ENCODE data around the gene GOLGA1.
"Not testable (repeated sequence)": the region's sequence is repeated elsewhere in the genome, so short reads cannot be mapped to it uniquely, and the experiment has no call there.

GOLGA1 gene

DNA sequence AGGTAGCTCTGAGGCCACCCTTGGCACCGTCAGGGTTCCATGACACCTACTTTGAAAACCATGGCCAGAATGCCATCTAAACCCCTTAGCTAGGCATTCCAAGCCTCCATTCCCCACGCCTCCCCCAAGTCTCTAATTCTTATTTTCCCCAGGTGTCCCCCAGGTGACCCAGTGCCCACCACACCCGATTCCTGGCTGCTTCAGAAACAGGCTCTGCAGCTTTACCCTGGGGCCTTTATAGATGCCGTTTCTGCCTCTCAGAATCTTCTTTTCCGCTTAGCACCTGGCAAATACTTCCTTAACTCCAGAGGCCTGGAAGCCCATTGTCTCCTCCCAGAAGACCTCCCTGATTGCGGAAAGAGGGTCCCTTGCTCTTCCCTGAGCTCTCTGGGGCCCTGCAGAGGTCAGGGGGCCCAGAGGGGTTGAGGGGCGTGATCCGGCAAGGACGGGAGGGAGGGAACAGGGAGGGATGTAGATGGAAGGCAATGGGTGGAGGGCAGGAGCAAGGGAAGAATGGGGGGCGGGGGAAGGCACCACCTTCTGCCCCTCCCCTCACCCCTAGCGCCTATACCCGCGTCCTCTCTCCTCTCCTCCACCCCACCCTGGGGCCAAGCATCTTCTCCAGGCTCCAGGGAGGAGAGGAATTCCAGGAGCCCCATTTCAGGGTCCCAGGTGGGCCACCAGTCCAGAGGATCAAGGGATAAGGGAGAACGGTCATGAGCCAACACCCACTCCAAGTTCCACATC, 99.6 kb downstream of the GOLGA1 start:
- no peak overlapping the region for H3K4me3 ChIP-seq (ENCODE audit: insufficient read depth, low read depth, low read length, poor library complexity, severe bottlenecking)
- no peak overlapping the region for H3K27ac ChIP-seq (ENCODE audit: insufficient read depth, low read length, poor library complexity, severe bottlenecking)
- H3K36me3 ChIP-seq (ENCODE audit: control insufficient read depth, insufficient read depth, low read length) = no peaks in the 10 kb centered on the region
- no peaks in the 10 kb centered on the region for H3K4me1 ChIP-seq (ENCODE audit: control insufficient read depth, insufficient read depth, low read length, poor library complexity, severe bottlenecking)
- no peaks in the 10 kb centered on the region for H3K9me3 ChIP-seq (ENCODE audit: control insufficient read depth, low read length)
- DNase-seq = no peak
- no peaks in the 10 kb centered on the region for H3K27me3 ChIP-seq (replicated peaks; ENCODE audit: control insufficient read depth, insufficient read depth, low read length, poor library complexity, severe bottlenecking)

DNA sequence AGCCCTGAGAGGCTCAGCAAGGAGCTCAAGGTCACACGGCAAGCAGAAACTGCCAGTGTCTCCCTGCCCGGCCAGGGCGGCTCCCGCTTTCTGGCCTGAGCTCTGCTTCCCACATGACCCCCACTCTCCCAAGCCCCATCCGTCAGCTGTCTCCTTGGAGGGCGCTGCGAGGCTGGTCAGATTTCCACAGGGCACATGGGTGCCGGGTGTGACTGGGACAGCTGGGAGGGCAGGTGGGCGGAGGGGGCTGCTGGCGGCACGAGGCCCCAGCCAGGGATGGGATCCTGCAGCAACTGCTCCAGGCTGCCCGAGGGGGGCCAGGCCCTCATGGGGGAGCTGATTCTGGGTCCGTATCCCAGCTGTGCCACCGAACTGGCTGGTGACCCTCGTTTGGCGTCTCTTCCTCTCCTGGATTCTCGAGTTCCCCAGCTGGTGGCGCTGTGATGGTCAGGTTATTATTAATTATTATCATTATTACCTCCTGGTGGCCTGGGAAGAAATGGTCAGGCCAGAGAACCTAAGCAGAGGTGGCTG, 100.5 kb downstream of the GOLGA1 start:
- H3K4me1 ChIP-seq (ENCODE audit: control insufficient read depth, insufficient read depth, low read length, poor library complexity, severe bottlenecking) = no peaks in the 10 kb centered on the region
- H3K9me3 ChIP-seq (ENCODE audit: control insufficient read depth, low read length) = no peaks in the 10 kb centered on the region
- no peak overlapping the region for H3K27ac ChIP-seq (ENCODE audit: insufficient read depth, low read length, poor library complexity, severe bottlenecking)
- no peaks in the 10 kb centered on the region for H3K27me3 ChIP-seq (replicated peaks; ENCODE audit: control insufficient read depth, insufficient read depth, low read length, poor library complexity, severe bottlenecking)
- H3K36me3 ChIP-seq (ENCODE audit: control insufficient read depth, insufficient read depth, low read length) = no peaks in the 10 kb centered on the region
- no peak overlapping the region for H3K4me3 ChIP-seq (ENCODE audit: insufficient read depth, low read depth, low read length, poor library complexity, severe bottlenecking)
- DNase-seq = no peak

DNA sequence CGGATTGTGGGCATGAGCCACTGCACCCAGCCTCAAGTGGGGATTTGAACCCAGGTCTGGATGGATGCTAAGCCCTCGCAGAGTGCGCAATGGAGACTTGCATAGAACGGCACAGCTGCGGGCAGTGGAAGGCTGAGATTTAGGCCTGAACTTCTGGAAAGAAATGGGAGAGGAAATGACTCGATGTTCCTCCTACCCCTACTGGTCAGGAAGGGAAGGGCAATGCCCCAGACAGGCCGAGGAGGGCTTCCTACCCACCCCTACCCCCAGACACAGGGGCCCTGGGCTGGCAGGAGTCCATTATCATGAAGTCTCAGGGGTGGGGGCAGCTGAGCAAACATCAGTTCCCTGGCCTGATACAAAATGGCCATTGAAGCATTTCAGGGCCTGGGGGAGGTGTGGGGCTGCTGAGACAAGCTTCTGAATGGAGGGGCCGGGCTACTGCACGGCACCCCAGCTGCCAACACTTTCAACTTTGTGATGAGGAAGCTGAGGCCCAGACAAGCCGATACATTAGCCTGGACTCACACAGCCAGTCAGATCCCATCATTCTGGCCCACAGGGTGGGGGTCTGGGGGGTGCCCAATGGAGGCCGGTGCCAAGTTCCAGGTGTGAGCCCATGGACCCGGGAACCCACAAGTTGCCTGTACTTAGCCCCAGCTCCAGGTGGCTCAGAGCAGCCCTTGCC, 101.1 kb downstream of the GOLGA1 start:
- H3K4me1 ChIP-seq (ENCODE audit: control insufficient read depth, insufficient read depth, low read length, poor library complexity, severe bottlenecking) = no peaks in the 10 kb centered on the region
- H3K27me3 ChIP-seq (replicated peaks; ENCODE audit: control insufficient read depth, insufficient read depth, low read length, poor library complexity, severe bottlenecking) = no peaks in the 10 kb centered on the region
- no peaks in the 10 kb centered on the region for H3K36me3 ChIP-seq (ENCODE audit: control insufficient read depth, insufficient read depth, low read length)
- H3K4me3 ChIP-seq (ENCODE audit: insufficient read depth, low read depth, low read length, poor library complexity, severe bottlenecking) = no peak overlapping the region
- no peak for DNase-seq
- H3K9me3 ChIP-seq (ENCODE audit: control insufficient read depth, low read length) = no peaks in the 10 kb centered on the region
- no peak overlapping the region for H3K27ac ChIP-seq (ENCODE audit: insufficient read depth, low read length, poor library complexity, severe bottlenecking)

DNA sequence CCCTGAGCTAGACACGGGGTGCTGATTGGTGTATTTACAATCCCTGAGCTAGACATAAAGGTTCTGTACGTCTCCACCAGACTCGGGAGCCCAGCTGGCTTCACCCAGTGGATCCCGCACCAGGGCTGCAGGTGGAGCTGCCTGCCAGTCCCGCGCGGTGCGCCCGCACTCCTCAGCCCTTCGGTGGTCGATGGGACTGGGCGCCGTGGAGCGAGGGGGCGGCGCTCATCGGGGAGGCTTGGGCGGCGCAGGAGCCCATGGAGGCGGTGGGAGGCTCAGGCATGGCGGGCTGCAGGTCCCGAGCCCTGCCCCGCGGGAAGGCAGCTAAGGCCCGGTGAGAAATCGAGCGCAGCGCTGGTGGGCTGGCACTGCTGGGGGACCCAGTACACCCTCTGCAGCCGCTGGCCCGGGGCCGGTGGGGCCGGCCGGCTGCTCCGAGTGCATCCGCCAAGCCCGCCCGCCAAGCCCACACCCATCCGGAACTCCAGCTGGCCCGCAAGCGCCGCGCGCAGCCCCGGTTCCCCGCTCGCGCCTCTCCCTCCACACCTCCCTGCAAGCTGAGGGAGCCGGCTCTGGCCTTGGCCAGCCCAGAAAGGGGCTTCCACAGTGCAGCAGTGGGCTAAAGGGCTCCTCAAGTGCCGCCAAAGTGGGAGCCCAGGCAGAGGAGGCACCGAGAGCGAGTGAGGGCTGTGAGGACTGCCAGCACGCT, 102.2 kb downstream of the GOLGA1 start:
- H3K27me3 ChIP-seq (replicated peaks; ENCODE audit: control insufficient read depth, insufficient read depth, low read length, poor library complexity, severe bottlenecking); H3K9me3 ChIP-seq (ENCODE audit: control insufficient read depth, low read length); H3K4me1 ChIP-seq (ENCODE audit: control insufficient read depth, insufficient read depth, low read length, poor library complexity, severe bottlenecking); H3K4me3 ChIP-seq (ENCODE audit: insufficient read depth, low read depth, low read length, poor library complexity, severe bottlenecking); DNase-seq; H3K36me3 ChIP-seq (ENCODE audit: control insufficient read depth, insufficient read depth, low read length); H3K27ac ChIP-seq (ENCODE audit: insufficient read depth, low read length, poor library complexity, severe bottlenecking): not testable (repeated sequence)

DNA sequence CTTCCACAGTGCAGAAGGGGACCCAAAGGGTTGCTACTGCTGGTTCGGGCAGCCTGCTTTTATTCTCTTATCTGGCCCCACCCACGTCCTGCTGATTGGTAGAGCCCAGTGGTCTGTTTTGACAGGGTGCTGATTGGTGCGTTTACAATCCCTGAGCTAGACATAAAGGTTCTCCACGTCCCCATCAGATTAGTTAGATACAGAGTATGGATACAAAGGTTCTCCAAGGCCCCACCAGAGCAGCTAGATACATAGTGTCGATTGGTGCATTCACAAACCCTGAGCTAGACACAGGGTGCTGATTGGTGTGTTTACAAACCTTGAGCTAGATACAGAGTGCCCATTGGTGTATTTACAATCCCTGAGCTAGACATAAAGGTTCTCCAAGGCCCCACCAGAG, 102.8 kb downstream of the GOLGA1 start:
- H3K4me1 ChIP-seq (ENCODE audit: control insufficient read depth, insufficient read depth, low read length, poor library complexity, severe bottlenecking); DNase-seq; H3K4me3 ChIP-seq (ENCODE audit: insufficient read depth, low read depth, low read length, poor library complexity, severe bottlenecking); H3K27ac ChIP-seq (ENCODE audit: insufficient read depth, low read length, poor library complexity, severe bottlenecking); H3K27me3 ChIP-seq (replicated peaks; ENCODE audit: control insufficient read depth, insufficient read depth, low read length, poor library complexity, severe bottlenecking); H3K9me3 ChIP-seq (ENCODE audit: control insufficient read depth, low read length); H3K36me3 ChIP-seq (ENCODE audit: control insufficient read depth, insufficient read depth, low read length): not testable (repeated sequence)

DNA sequence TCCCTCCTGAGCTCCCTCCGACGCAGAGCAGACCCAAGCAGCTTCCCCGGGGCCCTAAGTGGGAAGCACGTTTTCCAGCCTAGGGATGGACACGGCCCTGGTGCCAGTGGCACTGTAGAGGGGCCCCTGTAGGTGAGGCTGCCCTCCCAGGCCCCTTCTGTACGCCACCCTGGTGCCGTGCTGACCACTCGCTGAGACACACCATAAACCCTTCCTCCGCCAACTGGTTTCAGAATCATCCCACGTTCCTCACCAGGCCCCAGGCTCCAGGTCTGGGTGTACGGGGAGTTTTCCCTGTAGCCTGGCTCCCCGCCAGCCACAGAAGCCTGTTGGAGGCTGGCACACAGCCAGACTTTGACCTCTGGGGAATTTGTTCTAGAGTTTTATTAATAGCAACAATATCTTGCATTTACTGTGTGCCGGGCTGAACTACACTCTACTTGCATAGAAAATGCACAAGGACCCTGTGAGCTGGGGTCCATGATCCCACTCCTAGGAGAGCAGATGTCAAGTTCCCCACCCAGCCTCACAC, 105.8 kb downstream of the GOLGA1 start:
- Histone ChIP-seq H3K4me1 (ENCODE audit: control insufficient read depth, insufficient read depth, low read length, poor library complexity, severe bottlenecking) (no peaks in the 10 kb centered on the region), H3K27ac (ENCODE audit: insufficient read depth, low read length, poor library complexity, severe bottlenecking) (no peak overlapping the region), H3K9me3 (ENCODE audit: control insufficient read depth, low read length) (no peaks in the 10 kb centered on the region), H3K27me3 (replicated peaks; ENCODE audit: control insufficient read depth, insufficient read depth, low read length, poor library complexity, severe bottlenecking) (no peaks in the 10 kb centered on the region), H3K36me3 (ENCODE audit: control insufficient read depth, insufficient read depth, low read length) (no peaks in the 10 kb centered on the region), H3K4me3 (ENCODE audit: insufficient read depth, low read depth, low read length, poor library complexity, severe bottlenecking) (no peak overlapping the region)
- DNase-seq = no peak

DNA sequence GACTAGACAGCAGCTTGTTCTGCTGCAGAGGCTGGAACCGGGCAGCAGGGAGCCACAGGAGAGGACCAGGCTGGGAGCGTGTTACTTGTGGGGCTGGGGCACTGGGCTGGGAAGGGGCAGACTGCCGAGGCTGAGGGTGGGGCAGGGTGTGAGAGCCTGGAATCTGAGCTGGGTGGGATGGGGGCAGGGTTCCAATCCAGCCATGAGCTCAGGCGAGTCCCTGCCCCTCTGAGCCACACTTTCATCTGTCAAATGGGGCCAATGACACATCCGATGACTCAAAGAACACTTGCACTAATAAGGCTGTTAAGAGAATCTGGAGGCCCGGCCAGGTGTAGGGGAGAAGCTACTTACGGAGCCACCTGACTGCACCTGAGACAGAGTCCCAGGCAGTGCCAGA, 106.3 kb downstream of the GOLGA1 start:
- no peaks in the 10 kb centered on the region for H3K27me3 ChIP-seq (replicated peaks; ENCODE audit: control insufficient read depth, insufficient read depth, low read length, poor library complexity, severe bottlenecking)
- H3K9me3 ChIP-seq (ENCODE audit: control insufficient read depth, low read length) = no peaks in the 10 kb centered on the region
- H3K4me1 ChIP-seq (ENCODE audit: control insufficient read depth, insufficient read depth, low read length, poor library complexity, severe bottlenecking) = no peaks in the 10 kb centered on the region
- no peak overlapping the region for H3K27ac ChIP-seq (ENCODE audit: insufficient read depth, low read length, poor library complexity, severe bottlenecking)
- DNase-seq = no peak
- H3K36me3 ChIP-seq (ENCODE audit: control insufficient read depth, insufficient read depth, low read length) = no peaks in the 10 kb centered on the region
- H3K4me3 ChIP-seq (ENCODE audit: insufficient read depth, low read depth, low read length, poor library complexity, severe bottlenecking) = no peak overlapping the region

DNA sequence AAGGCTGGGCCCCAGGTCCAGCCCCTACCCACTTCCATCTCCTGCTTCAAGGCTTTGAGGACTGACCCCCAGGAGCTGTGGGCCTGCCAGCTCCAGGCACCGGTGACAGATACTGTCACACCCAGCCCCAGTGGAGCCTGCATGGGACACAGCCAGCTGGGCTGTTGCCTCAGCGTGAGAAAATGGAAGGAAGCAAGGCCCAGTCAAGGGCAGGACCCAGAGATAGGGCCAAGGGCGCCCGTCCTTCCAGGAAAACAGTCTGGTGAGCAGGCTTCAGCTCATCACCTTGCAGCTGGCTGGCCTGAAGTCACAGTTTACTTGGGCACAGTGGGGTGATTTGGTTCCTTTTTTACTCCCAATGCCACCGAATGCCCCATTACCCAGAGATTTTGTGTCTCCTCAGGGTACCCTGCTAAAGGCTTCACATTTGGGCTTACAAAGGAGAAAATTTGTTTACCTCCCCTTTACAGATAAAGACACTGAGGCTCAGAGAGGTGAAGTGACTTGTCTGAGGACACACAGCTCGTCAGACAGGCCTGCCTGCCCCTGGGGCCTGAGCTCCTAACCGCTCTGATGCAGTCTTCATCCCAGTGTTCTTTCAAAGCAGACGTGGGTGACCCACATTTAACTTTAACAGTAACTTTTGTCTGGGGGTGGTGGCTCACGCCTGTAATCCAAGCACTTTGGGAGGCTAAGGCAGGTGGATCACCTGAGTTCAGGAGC, 109.1 kb downstream of the GOLGA1 start:
- no peak overlapping the region for H3K27ac ChIP-seq (ENCODE audit: insufficient read depth, low read length, poor library complexity, severe bottlenecking)
- no peak overlapping the region for H3K4me3 ChIP-seq (ENCODE audit: insufficient read depth, low read depth, low read length, poor library complexity, severe bottlenecking)
- no peaks in the 10 kb centered on the region for H3K9me3 ChIP-seq (ENCODE audit: control insufficient read depth, low read length)
- H3K27me3 ChIP-seq (replicated peaks; ENCODE audit: control insufficient read depth, insufficient read depth, low read length, poor library complexity, severe bottlenecking) = no peaks in the 10 kb centered on the region
- no peaks in the 10 kb centered on the region for H3K36me3 ChIP-seq (ENCODE audit: control insufficient read depth, insufficient read depth, low read length)
- no peak for DNase-seq
- H3K4me1 ChIP-seq (ENCODE audit: control insufficient read depth, insufficient read depth, low read length, poor library complexity, severe bottlenecking) = no peaks in the 10 kb centered on the region

DNA sequence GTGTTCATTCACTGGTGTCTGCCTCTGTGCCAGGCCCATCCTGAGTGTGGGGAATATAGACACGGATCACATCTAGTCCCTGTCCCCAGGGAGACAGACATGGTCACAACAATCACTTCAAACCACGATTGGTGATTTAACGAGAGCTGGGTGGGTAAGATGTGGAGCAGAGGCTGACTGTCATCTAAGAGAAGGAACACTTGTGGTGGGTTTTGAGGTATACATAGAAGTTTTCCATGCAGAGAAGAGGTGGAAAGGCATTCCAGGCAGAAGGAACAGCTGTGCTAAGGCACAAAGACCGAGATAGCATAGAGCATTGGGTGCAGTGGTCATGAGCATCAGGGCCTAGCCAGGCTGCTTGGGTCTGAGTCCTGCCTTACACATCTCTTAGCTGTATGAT, 110.3 kb downstream of the GOLGA1 start:
- H3K9me3 ChIP-seq (ENCODE audit: control insufficient read depth, low read length) = no peaks in the 10 kb centered on the region
- H3K4me1 ChIP-seq (ENCODE audit: control insufficient read depth, insufficient read depth, low read length, poor library complexity, severe bottlenecking) = no peaks in the 10 kb centered on the region
- H3K36me3 ChIP-seq (ENCODE audit: control insufficient read depth, insufficient read depth, low read length) = no peaks in the 10 kb centered on the region
- no peak overlapping the region for H3K4me3 ChIP-seq (ENCODE audit: insufficient read depth, low read depth, low read length, poor library complexity, severe bottlenecking)
- H3K27ac ChIP-seq (ENCODE audit: insufficient read depth, low read length, poor library complexity, severe bottlenecking) = no peak overlapping the region
- H3K27me3 ChIP-seq (replicated peaks; ENCODE audit: control insufficient read depth, insufficient read depth, low read length, poor library complexity, severe bottlenecking) = no peaks in the 10 kb centered on the region
- no peak for DNase-seq
